GM18858 (cell line): ENCODE measurements around the gene BCAS3.
"Not testable (repeated sequence)": the region's sequence is repeated elsewhere in the genome, so short reads cannot be mapped to it uniquely, and the experiment has no call there.

Experiments used
- ATAC-seq: cut with Tn5 transposase; IDR thresholded peaks from one replicate; pipeline ENCODE4 v1.9.1; 2021; ENCODE audit not compliant: unreplicated experiment

Gene BCAS3

DNA sequence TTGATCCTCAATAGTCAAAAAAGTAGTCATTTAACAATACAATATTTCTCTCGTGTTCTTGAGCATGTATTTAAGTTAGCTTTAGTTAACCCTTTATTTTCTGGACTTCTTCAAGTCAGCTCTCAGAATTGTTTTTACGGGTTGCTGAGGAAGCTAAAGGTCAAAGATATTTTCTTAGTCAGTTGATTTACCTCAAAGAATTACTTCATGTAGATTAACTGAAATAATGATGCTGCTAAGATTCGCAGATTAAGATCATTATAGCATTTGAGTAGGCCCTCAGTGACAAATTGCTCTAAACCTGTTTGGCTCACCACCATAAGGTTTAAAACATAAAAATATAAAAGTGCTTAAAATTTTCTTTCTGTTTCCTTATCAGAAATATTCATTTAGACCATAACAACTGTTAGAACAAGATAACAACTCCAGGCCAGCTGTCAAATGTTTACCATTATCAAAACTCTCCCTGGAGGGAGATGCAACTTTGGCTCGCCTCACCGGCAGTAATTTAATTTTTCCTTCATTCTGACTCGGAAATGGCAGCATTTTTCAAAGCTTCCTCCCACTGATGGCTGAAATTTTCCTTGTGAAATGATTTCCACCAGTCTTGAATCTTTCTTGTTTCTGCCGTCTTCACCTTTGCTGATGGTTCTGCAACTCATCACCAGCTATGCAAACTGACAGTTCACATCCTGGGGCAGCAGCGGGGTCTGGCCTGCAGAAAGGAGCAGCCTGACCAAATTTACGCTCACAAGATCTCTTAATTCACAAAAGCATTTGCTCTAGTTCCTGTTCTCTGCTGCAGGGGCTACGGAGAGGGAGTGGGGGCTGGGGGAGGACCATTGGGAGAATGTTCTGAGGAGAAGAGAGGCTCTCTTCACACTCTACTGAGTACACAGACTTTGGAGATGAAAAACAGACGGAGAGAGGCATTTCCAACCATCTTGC lies 467.2 kb downstream of the BCAS3 start:
- ATAC-seq = no peak

DNA sequence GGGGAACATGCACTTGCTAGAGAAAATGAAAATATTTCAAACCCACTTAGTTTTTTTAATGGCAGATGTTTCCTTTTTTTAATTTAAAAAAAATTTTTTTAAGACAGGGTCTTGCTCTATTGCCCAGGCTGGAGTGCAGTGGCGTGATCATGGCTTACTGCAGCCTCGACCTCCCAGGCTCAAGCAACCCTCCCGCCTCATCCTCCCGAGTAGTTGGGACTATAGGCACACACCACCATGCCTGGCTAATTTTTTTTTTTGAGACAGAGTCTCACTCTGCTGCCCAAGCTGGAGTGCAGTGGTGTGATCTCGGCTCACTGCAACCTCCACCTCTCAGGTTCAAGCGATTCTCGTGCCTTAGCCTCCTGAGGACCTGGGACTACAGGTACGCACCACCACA lies 469.2 kb downstream of the BCAS3 start:
- ATAC-seq = not testable (repeated sequence)

DNA sequence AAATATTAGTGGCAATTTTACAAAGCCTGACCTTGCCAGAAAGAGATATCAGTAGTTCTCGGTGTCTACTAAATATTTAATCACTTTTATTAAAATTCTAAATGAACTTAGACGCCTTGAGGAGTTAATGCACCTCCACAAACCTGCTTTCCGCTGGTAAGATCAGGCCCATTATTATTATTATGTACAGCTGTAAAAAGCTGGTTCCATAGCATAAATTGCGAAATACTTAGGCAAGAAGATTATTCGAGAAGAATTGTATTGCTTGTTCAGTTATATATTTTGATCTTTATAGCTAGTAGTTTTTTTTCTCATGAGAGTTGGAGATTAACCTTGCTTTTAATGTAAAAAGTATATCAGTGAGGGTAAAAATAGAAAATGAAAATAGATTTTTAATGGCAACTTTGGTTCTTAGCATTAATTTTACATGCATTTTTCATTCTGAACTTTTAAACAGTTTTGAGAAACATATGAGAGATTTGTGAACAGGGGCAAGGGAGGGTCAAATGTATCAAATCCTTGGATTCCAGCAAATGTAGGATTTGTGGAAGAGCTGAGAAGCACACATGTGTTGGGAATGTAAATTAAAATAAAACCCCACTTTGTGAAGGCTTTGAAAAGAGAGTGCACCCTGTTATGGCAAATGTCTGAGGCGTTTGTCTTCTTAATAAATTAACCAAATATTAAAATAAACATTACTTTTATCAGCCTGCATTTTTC lies 471.6 kb downstream of the BCAS3 start:
- no peak for ATAC-seq

DNA sequence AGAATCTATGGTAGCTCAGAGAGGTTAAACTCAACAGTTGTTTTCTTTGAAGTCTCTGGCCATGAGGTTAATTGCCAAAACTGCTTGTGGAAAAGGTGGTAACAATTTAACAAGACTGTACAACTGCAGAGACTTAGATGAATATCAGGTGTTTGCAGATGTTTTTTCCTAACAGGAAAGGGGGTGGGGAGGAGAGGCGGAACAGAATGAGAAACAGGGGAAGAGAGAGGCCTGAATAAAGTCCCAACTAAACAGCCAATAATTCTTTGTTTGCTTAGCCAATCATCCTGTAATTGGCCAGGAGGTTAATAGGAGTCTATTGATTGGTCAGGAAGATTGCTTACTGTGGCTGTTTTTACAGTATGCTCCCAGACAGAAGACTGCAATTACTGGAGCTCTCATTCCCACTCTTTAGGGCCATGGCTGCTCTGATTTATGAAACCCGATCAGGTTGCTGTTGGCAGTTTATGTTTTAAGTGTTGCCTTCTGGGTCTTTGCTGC lies 472.3 kb downstream of the BCAS3 start:
- ATAC-seq = no peak

DNA sequence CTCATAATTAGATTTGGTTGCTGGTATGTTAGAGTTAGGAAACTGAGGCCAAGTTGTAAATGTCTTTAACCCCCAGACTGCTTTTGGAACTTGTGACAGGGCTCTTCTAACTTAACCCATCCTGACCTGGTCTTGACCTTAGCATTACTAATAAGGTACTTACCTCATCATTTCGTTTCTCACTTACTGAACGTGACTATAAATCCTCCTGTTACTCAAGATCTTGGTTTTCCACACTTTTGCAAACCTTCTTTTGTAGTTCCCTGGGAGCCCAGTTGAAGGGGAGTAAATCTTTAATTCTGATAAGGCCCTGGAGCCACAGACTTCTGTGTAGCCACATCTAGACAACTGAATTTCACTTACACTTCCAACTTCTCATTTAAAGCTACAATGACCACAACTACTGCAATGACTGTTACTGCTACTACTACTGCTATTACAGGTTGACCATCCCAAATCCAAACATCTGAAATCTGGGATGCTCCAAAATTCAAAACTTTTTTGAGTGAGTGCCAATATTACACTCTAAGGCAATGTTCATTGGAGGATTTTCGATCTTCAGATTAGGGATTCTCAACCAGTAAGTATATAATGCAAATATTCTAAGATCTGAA lies 473.1 kb downstream of the BCAS3 start:
- ATAC-seq = no peak

DNA sequence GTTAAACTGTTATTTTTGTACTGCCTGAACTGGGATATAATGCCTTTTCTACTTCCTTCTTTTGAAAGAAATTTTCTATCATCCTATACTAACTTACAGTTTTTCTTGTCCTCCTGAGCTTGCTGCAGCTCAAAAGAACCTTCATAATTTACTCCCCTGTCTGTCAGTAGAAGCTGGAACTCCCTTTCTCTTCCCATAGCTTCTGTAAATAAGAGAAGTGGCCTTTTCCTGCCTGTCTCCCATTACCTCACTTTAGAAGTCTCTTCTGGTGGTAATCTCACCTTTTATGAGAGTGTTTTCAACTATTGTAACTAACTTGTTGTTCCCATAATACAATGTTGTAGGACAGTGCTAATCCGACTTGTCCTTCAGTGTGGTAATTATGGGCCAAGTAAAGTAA lies 475.2 kb downstream of the BCAS3 start:
- ATAC-seq = no peak

DNA sequence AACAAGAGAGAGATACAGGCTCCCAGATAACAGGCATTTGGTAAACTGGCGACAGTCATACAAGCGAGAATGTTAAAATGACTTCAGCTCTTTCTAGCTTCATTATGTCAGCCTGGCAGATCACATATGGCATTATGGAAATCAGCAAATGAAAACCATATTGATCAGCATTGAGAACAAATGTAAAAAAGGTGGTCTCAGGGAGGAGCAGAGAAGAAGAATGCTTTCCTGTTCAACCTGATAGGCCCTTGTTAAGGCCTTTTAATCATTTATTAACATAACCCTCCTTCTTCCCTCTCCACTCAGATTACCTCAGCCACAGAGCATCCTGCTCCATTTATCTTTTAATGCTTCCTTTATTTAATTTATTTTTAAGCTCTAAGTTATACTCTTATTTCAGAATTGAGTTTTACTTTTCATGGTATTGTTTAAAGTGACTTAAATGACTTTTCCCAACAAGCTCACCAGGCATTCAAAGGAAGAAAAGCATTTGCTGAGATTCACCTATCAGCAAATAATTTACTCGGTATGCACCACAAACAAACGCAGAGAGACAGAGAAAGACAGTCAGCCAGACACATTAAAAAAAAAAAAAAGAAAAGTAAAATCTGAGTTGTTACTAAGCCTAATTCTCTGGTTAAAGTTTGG lies 478.1 kb downstream of the BCAS3 start:
- no peak for ATAC-seq

DNA sequence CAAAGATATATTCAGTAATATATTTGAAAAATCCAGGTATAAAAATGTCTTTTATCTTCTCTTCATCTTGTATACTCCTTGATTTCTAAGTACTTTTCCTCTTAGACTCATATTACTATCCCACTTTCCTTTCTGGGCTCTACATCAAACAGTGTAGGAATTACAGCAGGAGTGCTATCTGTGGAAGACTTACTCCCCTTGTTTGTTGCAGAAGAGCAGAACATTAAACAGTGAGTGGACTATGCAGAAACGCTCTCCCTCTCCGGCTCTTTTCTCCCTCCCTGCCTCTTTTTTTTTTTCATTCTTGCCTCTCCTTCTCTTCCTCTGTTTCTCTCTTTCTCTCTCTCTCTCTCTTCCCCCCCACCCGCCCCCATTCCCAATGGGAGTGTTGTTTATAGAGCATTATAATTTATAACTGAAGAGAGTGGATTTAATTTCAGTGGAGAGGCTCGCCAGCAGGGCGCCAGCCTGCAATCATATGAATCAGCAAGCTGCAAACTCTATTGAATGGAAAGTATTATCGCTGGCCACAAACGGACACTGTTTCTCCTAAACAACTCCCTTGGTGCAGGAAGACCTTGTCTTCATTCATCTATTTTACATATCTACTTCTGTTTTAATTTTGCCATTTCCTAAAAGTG lies 479.7 kb downstream of the BCAS3 start:
- no peak for ATAC-seq

DNA sequence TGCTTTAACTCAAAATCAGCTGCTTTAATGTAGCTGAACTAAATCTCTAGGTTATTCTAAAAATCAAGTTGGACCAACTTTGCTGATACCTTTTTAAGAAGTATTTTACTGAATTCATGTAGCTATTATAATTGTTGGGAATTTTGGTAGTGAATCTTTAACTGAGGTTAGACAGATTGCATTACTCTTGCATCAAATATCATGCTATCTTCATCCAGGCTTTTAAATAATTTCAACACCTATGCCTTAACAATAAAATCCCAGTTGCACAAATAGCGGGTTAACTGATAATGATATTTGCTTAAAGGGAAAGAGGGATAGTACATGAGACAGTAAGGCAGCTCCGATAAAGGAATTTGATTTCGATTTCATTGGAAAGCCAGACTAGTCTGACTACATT lies 480.7 kb downstream of the BCAS3 start:
- ATAC-seq = no peak

GRCh38 chr17:61159221-61159814 lies 481.7 kb downstream of the BCAS3 start:
- ATAC-seq = no peak

DNA sequence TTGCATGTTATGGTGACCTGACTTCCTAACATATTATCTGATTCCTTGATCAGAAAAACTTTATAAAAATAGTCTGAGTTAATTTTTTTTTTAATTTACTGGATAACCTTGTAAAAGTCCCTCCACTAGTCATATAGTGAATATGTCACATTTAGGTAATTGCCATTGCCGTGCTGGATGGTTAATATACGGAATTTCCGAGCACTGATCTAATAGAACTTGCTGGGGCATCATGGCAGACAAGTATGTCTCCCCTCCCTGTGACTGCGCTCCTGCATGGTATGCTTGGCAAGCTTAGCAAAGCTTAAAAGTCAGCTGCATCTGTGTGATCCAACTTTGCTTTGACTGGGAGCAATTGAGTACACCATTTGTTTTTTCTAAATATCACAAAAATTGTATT lies 482.6 kb downstream of the BCAS3 start:
- ATAC-seq = no peak

DNA sequence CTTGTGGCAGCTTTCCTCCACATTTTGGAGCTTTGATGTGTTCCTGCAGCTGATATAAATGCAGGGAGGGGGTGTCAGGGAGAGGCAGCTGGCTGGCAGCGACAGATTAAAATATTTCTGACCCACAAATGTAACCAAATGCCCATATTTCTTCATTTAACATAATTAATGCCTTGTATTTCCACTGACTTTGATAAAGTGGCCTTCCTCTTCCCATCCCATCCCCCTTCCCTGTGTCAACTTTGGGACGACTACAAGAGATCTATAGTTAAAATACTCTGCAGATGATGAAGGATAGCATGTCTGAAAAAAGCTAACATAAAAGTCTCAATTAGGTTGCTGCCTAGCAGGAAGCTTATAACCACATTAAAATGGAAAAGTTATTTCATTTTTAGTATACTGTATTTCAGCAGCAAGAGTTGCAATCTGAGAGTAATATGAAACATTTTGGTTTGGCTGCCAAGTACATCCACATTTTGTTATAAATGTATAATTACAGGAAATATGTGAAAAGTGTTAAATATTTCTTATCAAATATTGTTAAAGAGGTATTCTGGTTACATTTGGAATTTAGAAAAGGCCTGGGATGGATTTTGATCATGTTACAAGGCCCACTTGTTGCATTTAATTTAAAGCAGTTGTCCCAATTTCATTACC lies 483.3 kb downstream of the BCAS3 start:
- no peak for ATAC-seq

DNA sequence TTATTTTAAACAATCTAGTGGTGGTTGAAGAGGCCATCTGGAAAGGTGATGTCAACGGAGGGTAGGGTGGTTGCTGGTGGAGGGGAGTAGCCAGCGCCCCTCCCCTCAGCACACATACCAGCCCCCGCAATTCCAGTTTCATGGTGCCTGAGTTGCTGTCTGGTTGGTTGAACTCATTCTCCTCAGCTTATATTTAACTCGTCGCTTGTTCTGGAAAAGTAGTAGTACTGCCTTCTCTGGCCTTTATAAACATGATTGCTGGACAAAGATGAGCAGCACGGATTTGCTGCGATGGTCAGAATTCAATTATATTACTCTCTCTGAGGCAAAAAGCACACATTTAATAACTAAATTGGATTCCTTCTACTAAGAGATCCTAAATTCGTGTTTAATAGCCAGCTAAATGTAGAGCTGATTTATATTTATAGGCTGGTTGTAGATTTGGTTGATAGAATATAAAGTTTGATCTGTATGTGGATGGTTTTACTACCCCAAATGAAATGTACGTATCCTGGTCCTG lies 484.0 kb downstream of the BCAS3 start:
- no peak for ATAC-seq

DNA sequence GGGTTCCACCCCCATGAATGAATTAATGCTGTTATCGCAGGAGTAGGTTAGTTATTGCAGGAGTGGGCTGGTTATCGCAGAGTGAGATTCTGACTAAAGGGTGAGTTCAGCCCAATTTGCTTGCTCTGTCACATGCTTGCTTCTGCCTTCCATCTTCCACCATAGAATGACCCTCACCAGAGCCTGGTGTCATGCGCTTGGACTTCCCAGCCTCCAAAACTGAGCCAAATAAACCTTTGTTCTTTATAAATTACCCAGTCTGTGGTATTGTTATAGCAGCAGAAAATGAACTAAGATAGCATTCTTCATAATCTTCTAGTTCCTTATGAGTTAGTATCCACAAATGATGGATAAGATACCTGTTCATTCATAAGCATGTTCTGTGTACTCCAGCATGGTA lies 486.9 kb downstream of the BCAS3 start:
- ATAC-seq = no peak

- no peak for ATAC-seq
Measured at GRCh38 chr17:61167075-61167474, 489.4 kb downstream of the BCAS3 start.

DNA sequence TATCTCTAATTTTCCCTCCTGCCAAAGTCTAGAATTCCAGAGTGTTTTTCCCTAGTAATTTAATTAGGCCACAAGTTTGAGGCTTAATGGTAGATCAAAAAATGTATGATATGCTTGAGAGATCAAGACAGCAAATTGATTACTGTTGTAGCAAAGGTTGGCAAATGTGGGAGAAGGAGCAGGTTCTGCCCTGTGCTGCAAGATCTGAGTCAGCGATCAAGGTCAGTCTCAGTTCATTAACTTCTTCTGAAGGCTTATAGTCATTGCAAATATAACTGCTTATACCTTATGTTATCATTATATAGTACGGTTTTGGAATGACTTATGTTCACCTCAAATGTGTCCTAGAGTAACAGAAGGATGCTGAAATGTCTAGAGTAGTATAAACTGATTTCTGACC lies 490.9 kb downstream of the BCAS3 start:
- ATAC-seq = no peak

DNA sequence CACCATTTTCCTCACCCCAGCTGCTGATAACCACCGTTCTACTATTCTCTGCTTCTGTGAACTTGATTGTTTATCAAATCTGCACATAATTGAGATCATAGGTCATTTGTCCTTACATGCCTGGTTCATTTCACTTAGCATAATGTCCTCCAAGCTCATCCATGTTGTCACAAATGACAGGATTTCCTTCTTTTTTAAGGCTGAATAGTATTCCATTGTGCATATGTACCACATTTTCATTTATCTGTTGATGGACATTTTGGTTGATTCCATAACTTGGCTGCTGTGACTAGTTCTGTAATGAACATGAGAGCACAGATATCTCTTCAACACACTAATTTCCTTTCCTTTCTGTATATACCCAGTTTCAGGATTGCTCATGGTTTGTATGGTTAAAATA lies 496.7 kb downstream of the BCAS3 start:
- ATAC-seq = no peak

GRCh38 chr17:61175298-61176142 lies 497.9 kb downstream of the BCAS3 start:
- ATAC-seq = no peak

- no peak for ATAC-seq
Measured at GRCh38 chr17:61177351-61177750, 499.7 kb downstream of the BCAS3 start.
